Measurements from ENCODE around the gene SSC4D.
"Not testable (repeated sequence)": the region's sequence is repeated elsewhere in the genome, so short reads cannot be mapped to it uniquely, and the experiment has no call there.

Gene SSC4D

GRCh38 chr7:76423666-76424412, 14.3 kb upstream of the SSC4D start:
- in situ Hi-C loops (cut with MboI; ENCODE audit: low sequenced_read_pairs) = no loop called here

- in situ Hi-C loops (cut with MboI; ENCODE audit: low sequenced_read_pairs) = not testable (repeated sequence)
Observed at GRCh38 chr7:76421097-76421496, 11.6 kb upstream of the SSC4D start.

DNA sequence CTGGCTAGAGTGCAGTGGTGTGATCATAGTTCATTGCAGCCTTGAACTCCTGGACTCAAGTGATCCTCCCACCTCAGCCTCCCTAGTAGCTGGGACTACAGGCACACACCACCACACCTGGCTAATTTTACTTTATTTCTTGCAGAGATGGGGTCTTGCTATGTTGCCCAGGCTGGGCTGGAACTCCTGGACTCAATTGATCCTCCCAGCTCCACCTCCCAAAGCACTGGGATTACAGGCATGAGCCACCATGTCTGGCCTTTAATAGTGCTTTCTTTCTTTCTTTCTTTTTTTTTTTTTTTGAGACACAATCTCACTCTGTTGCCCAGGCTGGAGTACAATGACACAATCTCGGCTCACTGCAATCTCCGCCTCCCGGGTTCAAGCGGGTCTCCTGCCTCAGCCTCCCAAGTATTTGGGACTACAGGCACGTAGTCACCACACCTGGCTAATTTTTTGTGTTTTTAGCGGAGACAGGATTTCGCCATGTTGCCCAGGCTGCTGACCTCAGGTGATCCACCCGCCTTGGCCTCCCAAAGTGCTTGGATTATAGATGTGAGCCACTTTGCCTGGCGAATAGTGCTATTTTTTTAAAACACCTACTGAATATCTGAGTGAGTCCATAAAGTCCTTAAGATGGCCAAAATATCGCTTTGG, 8.3 kb upstream of the SSC4D start:
- in situ Hi-C loops (cut with MboI; ENCODE audit: low sequenced_read_pairs) = not testable (repeated sequence)

DNA sequence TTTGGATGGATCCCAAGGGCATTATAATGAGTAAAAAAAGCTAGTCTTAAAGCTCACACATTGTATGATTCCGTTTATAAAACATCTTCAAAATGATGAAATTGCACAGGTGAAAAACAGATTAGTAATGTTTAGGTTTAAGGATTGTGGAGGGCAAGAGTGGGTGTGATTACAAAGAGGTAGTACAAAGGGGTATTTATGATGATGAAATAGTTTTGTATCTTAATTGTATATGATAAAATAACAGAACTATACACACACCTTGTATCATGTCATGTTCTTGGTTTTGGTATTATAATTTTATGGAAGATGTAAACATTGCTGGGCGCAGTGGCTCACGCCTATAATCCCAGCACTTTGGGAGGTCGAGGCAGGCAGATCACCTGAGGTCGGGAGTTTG, 2.8 kb upstream of the SSC4D start:
- in situ Hi-C loops (cut with MboI; ENCODE audit: low sequenced_read_pairs) = no loop called here

DNA sequence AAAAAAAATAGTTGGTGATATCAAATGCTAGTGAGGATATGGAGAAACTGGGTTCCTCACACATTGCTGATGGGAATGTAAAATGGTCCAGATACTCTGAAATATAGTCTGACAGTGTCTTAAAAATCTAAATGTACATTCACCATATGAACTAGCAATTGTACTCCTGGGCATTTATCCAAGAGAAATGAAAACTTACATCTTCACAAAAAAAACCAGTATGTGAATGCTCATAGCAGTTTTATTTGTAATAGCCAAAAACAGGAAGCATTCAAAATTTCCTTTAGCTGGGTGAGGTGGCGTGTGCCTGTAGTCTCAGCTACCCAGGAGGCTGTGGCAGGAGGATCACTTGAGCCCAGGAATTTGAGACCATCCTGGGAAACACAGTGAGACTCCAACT, 2.1 kb upstream of the SSC4D start:
- in situ Hi-C loops (cut with MboI; ENCODE audit: low sequenced_read_pairs) = no loop called here

DNA sequence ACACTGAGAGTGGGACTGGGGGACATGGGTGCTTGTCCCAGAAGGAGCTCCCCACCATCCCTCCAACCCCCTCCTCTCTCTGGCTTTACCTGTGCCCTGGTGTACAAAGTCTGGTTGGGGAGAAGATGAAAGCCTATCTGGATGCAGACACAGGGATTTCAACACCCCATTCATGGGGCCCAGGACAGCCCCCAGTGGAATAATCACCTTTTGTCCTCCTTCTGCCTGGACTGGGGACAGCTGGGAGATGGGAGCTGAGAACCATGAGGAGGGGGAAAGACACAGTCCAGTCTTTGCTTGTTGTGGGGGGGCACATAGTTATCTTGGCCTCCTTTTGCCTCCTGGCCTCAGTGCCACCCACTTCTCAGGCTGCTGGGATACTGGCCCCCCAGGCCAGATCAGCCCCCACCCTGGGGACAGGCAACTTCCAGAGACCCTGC, 1.4 kb downstream of the SSC4D start:
- in situ Hi-C loops (cut with MboI; ENCODE audit: low sequenced_read_pairs) = no loop called here

- in situ Hi-C loops (cut with MboI; ENCODE audit: low sequenced_read_pairs) = no loop called here
Observed at GRCh38 chr7:76407718-76408117, 1.8 kb downstream of the SSC4D start.

DNA sequence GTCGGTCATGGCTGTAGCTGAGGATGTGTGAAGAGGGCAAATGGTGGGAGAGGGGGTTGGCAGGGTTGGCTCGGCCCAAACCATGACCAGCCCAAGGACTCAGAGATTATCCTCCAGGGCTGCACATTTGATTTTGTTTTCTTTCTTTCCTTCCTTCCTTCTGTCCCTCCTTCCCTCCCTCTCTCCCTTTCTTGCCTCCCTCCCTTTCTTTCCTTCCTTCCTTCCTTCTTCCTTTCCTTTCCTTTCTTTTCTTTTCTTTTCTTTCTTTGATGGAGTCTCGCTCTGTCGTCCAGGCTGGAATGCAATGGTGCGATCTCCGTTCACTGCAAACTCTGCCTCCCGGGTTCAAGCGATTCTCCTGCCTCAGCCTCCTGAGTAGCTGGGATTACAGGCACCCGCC, 3.8 kb downstream of the SSC4D start:
- in situ Hi-C loops (cut with MboI; ENCODE audit: low sequenced_read_pairs) = no loop called here

DNA sequence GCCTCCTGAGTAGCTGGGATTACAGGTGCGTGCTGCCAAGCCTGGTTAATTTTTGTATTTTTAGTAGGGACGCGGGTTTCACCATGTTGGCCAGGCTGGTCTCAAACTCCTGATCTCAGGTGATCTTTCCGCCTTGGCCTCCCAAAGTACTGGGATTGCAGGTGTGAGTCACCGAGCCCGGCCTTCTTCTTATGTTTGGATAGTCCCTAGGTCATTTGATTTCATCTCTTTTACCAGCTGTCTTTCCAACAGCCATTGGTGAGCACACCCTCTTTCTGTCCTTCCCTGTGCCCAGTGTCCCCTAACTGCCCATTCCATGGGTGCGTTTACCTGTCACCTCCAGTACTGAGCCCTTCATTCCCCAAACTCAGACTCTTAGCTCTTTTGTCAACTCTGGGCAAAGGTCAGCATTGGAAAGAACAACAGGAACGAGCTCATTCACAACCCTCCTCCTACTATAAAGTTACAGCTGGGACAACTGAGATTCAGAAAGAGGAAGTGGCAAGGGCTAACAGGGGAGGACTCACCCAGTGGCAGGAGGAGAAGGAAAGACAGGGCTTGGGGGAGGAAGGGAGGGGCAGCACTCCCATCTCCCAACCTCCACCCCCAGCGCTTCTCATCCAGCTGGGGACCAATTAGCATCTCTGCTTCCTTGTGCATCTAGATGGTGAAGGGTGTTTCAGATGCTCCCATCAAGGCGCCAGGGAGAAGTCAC, 5.6 kb downstream of the SSC4D start:
- in situ Hi-C loops (cut with MboI; ENCODE audit: low sequenced_read_pairs) = no loop called here

- in situ Hi-C loops (cut with MboI; ENCODE audit: low sequenced_read_pairs) = not testable (repeated sequence)
Observed at GRCh38 chr7:76403097-76403496, 6.4 kb downstream of the SSC4D start.

DNA sequence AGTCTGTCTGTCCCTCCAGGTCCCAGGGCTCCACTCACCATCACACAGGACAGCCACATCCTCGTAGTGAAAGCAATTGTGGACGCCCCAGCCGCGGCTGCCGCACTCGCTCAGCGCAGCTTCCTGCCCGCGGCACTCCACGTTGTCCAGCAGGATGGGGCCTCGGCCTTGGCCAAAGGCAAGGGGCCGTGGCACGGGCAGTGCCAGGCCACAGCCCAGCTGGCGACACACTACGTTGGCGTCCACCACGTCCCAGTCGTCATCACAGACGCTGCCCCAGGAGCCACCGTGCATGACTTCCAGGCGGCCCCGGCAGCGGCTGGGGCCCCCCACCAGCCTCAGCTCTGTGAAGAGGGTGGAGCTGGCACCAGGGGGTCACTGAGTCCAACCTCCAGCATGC, 9.2 kb downstream of the SSC4D start:
- in situ Hi-C loops (cut with MboI; ENCODE audit: low sequenced_read_pairs) = no loop called here

- in situ Hi-C loops (cut with MboI; ENCODE audit: low sequenced_read_pairs) = no loop called here
Observed at GRCh38 chr7:76397409-76398183, 11.9 kb downstream of the SSC4D start.

DNA sequence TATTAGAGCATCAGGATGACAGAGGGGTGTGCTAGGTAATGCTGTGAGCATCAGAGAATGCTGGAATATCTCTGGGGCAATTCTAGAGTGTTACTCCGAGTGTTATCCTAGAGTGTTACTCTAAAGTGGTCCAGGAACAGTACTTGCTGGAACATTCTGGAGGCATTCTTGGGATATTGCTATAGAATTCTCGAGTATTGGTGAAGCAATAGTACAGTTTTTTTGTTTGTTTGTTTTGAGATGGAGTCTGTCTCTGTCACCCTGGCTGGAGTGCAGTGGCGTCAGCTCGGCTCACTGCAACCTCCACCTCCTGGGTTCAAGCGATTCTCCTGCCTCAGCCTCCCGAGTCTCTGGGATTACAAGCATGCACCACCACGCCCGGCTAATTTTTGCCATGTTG, 12.6 kb downstream of the SSC4D start:
- in situ Hi-C loops (cut with MboI; ENCODE audit: low sequenced_read_pairs) = no loop called here

DNA sequence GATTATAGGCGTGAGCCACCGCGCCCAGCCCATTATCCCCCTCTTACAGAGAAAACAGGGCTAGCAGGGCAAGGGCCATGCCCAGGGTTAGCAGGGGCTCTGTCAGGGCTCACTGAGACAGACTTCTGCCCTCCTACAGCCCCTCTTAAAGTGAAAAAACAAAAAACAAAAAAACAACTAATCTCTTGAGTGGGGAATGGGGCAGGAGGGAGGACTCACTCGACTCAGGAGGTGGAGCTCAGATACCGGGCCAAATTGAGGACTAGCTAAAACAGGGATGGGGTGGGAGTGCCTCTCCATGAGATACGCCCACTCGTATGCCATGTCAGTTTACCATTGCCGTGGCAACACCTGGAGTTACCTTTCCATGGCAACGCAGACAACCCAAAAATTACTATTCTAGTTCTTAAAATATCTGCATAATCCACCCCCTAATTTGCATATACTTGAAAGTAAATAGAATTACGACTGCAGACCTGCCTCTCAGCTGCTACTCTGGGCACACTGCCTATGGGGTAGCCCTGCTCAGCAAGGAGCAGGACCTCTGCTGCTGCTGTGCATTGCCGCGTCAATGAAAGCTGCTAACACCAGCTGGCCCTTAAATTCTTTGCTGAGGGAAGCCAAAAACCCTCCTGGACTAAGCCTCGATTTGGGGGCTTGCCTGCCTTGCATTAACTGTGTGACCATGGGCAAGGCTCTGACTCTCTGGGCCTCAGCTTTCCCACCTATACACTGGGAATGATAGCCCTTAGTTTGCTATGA, 13.4 kb downstream of the SSC4D start:
- in situ Hi-C loops (cut with MboI; ENCODE audit: low sequenced_read_pairs) = no loop called here

DNA sequence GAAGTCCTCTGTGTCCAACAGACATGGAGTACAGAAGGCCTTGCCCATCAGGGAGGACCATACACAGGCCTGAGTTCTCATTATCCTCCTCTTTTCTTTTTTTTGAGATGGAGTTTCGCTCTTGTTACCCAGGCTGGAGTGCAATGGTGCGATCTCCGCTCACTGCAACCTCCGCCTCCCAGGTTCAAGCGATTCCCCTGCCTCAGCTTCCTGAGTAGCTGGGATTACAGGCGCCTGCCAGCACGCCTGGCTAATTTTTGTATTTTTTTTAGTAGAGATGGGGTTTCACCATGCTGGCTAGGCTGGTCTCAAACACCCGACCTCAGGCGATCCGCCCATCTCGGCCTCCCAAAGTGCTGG, 13.9 kb downstream of the SSC4D start:
- in situ Hi-C loops (cut with MboI; ENCODE audit: low sequenced_read_pairs) = not testable (repeated sequence)

DNA sequence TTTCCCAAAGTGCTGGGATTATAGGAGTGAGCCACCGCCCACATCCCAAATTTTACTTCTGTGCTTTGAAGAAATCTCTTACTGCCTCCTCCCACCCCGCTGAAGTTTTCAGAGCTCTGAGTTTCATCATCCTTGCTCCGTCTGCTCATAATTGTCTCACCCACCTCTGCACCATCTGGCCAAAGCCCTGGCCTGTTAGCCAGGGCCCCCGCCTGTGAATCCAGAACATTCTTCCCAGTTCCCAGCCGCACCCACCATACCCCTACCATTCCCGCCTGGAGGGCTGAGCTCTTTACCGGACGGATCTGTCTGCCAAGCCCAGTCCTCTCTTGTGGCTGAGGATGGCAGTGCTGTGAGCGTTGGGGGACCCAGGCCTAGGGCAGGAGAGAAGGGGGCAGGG, 14.5 kb downstream of the SSC4D start:
- in situ Hi-C loops (cut with MboI; ENCODE audit: low sequenced_read_pairs) = no loop called here

DNA sequence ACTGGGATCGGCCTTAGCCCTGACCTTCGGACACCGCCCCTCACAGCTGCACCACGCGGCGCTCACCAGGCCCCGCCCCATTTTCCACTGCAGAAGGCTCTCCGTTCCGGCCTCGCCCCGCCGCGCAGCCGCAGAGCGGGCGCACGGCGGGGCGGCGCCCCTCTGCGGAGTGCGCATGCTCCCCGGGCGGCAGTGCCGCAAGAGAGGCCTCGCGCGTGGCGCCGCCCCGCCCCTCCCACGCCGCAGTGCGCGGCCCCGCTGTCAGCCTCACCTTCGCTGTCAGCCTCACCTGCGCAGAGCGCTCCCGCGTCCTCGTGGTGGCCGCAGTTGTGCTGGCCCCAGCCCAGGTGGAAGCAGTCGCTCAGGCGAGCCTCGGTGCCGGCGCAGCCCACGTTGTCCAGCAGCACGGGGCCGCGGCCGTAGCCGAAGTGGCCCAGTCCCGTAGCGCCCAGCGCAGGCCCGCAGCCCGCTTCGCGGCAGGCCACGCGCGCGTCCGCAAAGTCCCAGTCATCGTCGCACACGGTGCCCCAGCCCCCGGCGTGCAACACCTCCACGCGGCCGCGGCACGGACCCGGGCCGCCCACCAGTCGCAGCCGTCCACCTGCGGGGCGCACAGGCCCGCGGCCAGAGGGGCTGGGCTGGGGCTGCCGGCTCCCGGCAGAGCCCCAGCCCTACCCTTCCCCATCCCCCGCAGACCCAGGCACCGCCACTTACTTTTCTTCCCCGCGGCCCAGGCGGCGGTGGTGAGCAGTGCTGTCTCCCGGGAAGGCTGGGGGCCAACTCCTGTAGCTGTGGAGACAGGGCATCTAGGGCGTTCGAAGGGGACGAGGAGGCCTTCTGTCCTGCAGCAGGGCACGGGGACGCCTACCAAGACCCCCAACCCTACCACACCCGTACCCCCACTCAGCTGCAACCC, 16.1 kb downstream of the SSC4D start:
- in situ Hi-C loops (cut with MboI; ENCODE audit: low sequenced_read_pairs) = no loop called here

DNA sequence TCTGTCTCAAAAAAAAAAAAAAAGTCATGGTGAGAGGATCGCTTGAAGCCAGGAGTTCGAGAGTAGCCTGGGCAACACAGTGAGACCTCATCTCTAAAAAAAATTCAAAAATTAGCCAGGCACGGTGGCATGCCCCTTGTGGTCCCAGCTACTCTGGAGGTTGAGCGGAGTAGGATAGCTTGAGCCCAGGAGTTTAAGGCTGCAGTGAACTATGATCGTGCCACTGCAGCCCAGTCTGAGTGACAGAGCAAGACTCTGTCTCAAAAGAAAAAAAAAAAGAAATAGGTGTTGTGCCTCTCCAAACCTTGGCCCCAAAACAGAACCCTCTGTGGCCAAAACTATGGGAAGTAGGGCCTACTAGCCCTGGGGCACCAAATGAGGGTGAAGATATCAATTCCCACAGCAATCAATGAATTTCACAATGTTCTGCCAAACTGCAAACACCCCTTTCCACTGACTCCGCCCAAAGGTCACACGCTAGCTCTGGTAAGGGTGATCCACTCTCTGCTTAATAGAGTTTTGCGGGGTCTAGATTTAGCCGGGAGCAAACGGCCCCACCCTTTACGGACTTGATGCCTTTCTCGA, 16.9 kb downstream of the SSC4D start:
- in situ Hi-C loops (cut with MboI; ENCODE audit: low sequenced_read_pairs) = no loop called here

GRCh38 chr7:76390092-76390491, 19.4 kb downstream of the SSC4D start:
- in situ Hi-C loops (cut with MboI; ENCODE audit: low sequenced_read_pairs) = no loop called here
